Fibroblast of skin of left quadriceps (primary cell): Measurements from ENCODE around the gene MYOD1.
A peak's percentile ranks its signal among the peaks of the same experiment; 100 is the strongest.

ENCODE experiments used
- DNase-seq, 2 experiments: peaks; one replicate each; pipeline ENCODE4 v3.0.0-alpha.2; 2013; ENCODE audit warnings: low read depth in 2 of 2

MYOD1 gene

DNA sequence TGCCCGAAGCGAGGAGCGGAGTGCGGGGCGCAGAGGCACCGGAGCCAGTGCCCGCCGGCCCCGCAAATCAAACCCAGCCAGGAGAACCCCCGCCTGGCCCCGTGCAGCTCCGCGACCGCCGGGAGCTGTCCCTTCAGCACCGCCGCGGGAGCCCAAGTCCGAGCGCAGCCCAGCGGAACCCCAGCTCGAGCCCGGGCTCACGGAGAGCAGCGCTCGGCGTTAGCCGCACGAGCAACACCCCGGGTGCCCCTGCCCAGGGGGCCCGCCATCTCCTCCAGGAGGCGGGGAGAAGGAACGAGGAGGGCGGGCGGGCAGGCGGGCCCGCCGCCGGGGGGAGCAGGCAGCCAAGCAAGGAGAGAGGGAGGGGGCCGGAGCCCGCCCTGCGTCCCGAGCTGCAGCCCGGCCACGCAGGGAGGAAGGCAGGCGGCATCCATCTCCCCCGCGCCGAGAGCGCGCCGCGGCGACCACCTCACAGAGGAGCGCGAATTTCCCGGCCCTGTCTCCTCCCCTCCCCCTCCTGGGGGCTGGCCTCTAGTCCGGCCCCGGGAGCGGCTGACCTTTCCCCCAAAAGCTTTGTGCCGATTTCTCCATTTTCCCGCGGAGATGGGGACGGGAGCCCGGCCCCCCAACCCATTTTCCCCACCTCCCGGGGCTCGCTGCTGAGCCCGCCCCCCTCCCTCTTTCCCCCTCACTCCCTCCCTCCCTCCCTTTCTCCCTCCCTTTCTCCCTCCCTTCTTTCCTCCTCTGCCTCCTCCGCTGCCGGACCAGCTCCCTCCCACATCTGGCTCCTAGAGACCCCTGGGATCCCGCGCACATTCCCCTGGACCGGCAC, 15.8 kb downstream of the MYOD1 start:
- DNase-seq, result peak; percentile 30 to 36

DNA sequence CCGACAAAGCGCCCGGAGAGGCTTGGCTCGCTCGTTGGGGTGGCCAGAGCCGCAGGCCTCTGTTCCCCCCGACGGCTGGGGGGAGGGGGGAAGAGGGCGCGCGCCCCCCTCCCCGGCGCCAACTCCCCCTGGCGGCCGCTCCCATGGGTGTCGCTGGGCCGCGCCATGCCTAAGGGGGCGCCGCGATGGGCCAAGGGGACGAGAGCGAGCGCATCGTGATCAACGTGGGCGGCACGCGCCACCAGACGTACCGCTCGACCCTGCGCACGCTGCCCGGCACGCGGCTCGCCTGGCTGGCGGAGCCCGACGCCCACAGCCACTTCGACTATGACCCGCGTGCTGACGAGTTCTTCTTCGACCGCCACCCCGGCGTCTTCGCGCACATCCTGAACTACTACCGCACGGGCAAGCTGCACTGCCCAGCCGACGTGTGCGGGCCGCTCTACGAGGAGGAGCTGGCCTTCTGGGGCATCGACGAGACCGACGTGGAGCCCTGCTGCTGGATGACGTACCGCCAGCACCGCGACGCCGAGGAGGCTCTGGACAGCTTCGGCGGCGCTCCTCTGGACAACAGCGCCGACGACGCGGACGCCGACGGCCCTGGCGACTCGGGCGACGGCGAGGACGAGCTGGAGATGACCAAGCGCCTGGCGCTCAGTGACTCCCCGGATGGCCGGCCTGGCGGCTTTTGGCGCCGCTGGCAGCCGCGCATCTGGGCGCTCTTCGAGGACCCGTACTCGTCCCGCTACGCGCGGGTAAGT, 16.6 kb downstream of the MYOD1 start:
- no peak for DNase-seq

DNA sequence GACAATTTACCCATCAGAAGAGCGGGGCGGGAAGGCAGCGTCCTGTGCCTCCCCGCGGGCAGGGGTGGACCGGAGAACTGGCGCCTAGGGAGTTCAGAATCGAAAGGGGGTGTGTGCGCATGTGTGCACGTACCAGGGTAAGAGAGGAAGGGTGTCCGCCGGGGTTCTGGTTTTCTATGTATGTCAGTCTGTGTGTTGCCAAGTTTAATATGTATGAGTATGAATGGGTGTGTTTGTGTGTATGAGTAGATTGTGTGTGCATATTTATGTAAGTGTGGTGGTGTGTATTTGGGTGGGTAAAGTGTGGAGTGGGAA, 17.2 kb downstream of the MYOD1 start:
- no peak for DNase-seq

DNA sequence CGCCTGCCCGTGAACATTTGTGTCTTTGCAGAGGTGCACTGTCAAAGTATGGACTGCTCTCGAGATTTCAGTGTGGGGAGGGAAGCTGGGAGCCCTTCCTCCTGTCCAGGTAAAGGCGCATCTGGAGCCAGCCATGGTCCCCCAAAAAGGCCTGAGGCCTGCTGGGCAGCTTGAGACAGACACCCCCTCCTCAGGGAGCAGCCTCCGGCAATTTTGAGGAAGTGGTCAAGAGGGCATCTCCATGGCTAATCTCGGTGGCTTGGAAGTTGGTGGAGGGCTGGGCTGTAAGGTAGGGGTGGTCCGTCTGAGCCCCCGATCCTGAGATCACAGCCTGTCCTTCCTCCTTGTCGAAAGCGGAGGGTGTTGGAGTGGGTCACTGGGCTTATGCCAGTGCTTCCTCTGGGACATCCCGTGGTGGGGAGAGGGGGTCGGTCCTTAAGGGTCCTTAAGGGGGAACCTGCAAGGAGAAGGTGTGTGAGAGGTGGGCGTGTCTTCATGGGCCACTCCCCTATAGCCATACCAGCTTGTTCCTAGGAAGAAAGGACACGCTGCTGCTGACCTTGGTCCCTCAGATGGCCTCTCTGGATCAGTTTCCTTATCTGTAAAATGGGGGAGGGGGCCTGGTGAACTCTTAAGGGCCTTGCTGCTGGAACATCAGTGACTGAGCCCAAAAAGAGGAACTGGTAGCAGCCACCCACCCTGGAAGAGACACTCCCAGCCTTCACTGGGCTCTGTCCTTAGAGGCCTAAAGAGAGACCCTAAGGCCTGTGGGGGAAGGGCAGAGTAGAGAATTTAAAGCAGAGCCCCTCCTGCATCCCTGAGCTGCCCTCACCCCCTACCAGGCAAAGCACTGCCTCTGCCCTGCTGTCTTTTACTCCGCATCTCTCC, 17.8 kb downstream of the MYOD1 start:
- DNase-seq, result no peak

DNA sequence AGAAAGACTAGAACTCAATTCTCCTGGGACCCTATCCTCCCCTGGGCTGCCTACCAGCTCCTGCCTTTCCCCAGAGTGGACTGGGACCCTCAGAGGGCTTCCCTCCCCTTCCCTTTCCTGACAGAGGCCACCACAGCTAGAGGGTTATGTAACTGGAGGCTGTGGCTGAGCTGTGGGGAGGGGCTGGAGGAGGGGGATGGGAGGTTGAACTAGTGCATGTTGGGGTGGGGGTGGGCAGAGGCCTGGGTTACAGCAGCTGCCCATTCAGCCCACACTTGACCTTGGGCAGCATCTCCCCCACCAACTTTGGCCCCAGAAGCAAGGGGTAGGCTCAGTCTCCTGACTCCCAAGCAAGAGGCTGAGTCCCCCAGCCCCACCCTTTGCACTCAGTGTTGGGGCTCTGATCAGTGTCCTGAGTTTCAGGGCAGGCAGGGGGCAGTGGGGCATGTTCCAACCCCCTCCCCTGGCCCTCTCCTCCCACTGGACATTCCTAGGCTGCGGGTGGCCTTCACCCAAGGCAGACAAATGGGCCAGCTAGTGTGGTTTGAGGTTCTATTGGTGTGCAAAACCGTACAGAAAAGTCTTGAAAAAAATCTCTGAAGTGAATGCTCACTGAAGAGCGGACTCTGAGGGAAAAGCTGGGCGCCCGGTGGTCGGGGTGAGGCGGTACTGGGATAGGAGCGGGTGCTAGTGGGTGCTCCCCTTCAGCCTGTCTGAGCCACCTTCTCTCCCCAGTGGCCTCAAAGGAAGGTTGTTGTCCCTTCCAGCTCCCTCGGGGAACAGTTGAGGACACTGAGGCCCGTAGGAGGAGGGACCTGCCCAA, 19.0 kb downstream of the MYOD1 start:
- DNase-seq, result no peak

DNA sequence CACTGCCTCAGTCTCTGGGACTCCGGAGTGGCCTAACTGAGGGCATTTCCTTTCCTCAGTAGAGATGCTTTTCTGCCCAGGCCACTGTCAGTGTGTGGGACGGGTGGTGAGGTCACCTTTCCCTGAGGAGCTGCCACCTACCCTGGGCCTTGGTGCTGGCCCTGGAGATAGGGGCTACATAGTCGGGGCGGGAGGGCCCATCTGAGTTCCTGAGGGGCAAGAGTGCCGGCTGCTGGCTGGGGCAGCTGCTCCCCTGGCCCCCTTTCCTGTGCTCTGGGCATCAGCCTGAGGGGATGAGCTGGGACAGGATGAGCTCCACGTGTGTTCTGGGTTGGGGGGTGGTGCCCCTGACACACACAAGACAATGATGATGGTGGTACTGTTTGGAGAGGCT, 20.6 kb downstream of the MYOD1 start:
- DNase-seq, result no peak

DNA sequence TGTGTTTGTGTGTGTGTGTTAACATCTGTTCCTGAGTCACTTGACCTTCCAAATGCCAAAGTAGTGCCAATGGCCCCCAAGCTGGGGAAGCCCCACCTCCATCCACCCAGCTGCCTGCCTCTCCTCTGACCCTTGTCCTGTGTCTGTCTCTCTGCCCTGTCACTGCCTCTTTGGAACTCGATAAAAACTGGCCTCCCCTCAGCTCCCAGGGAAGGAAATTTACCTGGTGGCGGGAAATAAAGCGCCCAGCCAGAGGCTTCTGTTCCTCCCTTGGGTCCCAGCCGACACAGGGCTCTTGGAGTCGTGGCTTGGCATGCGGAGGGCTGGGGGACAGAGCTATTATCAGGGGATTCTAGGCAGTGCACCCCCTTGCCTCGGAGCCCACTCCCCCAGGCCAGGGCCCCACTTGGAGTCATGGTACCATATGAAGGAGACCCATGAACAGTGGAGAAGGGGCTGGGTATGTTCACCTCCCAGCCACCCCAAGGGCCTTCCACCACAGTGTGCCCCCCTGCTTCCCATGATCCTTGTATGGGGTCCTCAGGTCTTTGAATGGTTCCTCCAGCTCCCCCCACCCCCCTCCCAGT, 21.4 kb downstream of the MYOD1 start:
- no peak for DNase-seq

DNA sequence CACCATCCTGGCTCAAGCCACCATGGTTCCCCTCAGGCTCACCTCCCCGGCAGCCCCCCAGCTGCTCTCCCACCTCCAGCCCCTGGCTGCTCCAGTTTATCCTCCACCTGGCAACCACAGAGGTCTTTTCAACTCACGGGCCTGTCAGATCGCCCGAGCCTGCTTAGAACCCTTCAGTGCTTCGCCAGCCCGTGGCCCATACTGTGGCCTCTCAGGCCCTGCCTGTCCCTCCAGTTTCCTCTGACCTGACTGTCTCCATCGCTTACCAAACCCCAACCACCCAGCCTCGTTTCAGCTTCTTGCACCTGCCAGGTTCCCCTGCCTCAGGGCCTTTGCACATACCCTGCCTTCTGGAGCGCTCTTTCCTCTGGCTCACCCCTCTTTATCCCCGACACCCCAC, 22.1 kb downstream of the MYOD1 start:
- DNase-seq, result no peak

DNA sequence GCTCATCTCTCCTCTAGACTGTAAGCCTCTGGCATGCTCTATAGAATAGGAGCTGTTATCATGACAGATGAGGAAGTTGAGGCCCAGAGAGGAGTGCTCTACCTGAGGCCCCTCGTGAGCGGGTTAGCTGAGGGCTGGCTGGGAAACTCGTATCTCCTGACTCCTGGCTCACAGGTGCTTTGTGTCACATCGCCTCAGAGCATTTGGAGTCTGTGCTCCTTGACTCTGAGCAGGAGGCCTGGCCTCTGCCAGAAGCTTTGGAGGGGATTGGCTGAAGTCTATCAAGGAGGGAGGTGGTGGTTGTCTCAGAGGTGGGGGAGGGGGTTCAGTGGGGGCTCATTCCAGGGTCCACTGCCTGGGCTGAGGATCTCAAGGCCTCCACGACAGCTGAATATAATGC, 22.6 kb downstream of the MYOD1 start:
- DNase-seq, result no peak

DNA sequence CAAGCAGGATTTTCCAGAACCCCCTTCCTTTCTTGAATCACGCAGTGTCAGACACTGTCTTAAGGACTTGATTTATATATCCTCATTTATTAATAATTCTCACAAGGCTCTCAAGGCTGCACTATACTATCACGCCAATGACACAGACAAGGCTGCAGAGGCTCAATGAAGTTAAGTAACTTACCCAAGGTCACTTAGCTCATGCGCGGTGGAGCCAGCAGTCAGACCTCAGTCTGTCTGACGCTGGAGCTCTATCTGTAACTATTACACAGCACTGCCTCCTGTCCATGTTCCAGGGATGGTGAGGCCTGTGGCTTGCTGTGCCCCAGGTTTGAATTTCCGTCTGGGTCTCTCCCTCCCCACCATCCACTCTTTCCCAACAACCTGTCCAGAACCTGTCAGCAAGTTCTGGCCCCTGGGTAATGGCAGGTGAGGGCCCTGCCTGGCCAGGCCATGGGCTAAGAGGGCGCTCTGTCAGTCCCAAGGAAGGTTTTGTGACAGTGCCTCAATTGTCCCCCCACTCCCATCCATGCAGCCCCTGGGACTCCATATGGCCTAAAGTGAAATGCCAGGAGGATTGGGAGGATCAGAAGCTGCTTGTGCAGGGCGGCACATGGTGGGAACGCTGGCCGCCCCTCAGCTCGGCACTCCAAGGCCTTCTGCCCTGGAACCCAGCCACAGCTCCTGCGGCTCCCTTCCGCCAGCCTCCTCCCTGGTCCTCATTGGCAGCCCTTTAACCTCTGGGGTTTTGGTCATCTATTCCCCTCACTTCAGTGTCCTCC, 23.8 kb downstream of the MYOD1 start:
- no peak for DNase-seq

DNA sequence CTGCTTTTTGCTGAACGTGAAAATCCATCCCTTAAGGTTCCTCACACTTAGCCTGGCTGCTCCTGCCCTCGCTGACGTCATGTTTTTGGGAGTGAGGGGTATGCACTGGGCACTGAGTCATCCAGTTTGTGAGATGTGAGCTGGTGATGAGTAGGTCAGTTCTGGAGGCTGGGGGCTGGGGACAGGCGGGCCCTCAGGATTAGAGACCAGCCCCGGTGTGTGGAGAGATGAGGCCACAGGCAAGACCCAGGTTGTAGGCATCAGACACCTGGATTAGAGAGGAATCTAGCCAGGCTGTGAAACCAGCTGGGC, 24.4 kb downstream of the MYOD1 start:
- DNase-seq, result peak in 1 of 2 experiments; percentile 26

DNA sequence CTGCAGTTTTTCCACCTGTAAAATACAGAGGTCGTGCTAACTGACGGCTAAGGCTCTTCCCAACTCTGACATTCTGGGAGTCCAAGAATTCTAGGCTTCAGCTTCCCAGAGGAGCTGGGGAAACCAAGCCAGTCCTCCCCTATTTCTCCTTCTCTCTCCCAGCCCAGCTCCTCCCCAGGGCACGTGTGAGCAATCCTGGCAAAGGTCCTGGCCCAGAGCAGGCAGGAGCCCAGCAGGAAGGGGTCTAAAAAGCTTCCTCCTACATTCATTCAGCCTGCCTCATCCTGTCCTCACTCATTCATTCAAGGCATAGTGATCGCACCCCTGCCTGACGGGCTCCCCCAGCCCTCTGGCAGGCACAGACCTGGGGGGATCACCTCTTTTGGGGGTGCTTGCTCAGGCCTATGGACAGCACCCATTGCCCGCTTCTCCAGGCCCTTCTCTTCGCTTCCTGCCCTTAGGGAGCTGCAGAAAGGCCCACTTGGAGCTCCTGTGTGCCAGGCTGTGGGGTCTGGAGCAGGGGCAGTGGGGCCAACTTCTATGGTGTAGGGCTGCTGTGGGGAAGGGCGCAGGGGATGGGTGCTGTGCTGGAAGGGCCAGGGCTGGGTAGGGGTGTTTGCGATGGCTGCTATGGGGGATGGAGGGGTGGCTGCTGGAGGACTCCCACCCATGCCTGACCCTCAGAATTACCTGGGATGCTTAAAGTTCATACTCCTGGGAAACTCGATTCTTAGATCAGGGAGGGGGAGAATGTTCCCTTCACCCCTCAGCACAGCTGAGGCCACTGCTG, 25.0 kb downstream of the MYOD1 start:
- no peak for DNase-seq

DNA sequence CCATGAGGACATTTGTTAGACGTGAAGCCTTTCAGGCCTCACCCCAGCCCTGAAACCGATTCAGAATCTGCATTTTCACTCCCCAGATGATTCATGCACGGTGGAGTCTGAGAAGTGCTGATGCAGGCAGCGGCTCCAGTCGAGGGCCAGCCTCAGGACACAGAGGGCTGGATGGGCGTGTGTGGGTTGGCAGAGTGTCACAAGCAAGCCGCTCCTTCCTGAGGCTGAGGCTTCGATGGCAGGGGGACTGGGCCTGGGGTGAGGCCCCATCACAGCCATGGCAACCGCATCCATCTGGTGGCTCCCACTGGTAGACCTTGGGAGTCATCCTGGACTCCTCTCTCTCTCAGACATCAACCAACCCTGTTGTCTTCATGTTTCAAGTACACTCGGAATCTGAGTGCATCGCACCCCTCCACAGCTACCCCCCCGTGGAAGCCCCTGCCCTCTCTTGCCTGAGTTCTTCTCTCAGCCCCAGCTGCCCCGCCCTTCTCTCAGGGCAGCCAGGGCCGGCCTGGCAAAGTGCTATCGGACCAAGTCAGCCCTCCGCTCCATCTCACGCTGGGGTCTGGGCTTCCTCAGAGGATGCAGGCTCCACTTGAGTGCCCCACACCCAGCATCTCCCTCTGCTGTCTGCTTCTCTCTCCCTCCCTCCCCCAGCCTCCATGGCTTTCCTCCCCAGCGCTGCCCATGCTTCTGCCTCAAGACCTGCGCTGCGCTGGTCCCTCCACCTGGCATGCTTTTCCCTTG, 25.8 kb downstream of the MYOD1 start:
- DNase-seq, result no peak

DNA sequence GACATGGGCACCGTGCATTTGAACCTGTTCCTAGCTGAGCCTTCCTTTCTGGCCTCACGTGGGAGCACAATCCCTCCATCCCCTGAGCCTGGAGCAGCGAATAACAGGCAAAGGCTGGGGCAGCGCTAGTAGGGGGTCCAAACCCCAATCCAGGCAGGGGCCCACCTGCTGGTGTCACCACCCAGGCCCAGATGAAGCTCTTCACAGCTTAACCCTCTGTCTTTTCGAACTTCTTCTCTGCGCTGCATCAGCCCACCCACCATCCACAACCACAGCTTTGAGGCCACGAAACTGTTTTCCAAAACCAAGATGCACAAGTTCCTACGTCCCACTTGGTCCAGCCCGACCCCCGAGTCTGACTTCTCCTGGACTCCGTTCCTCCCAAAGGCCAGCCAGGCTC, 26.7 kb downstream of the MYOD1 start:
- DNase-seq, result no peak

DNA sequence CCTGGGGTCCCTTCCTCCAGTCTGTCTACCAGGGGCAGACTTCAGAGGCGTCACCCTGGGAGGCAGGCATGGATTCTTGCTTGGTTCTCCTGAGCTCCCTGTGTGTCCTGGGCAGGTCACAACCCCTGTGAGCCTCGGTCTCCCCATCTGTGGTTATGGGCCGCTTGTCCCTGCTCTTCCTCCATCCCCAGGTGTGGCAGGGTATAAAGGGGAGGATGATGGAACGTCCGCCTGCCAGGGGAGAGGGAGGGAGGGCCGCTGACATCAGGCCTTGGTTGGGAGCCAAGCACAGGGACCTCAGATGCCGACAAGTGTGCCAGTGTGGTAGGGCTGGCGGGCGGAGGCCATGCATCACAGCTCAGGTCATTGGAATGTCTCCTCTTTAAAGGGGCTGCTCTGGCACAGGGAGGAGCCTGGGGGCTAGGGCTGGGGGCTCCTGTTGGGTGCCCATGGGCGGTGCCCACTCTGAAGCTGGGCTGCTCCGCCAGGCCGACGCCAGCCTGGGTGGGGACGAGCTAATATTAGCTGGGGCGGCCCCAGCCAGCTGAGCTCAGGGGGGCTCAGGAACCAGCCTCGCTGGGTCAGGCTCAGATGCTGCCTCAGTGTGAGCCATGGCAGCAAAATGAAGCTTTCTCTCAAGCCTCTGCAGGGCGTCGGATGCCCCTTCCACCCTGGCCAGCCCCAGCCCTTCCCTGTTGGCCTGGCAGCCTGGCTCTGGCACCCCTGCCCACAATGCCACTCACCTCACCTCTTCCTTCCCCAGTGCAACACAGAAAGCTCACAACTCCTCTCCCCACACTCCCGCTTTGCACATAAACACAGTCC, 28.0 kb downstream of the MYOD1 start:
- DNase-seq, result no peak

DNA sequence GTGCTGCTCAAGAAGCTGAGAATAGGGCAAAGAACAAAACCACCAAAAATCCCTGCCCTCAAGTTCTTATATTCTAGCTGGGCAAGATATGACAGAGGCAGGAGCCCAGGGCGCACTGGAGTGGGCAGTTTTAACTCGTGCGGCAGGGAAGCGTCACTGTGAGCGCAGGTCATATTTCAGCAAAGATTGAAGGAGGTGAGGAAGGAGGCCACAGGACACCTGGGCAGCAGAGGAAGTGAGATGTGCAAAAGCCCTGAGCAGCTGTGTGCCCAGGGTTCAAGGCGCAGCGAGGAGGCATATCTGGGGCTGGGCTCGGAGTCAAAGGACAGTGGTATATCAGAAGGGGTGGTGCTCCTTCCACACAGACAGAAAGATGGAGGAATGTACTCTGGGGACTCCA, 28.7 kb downstream of the MYOD1 start:
- DNase-seq, result no peak

DNA sequence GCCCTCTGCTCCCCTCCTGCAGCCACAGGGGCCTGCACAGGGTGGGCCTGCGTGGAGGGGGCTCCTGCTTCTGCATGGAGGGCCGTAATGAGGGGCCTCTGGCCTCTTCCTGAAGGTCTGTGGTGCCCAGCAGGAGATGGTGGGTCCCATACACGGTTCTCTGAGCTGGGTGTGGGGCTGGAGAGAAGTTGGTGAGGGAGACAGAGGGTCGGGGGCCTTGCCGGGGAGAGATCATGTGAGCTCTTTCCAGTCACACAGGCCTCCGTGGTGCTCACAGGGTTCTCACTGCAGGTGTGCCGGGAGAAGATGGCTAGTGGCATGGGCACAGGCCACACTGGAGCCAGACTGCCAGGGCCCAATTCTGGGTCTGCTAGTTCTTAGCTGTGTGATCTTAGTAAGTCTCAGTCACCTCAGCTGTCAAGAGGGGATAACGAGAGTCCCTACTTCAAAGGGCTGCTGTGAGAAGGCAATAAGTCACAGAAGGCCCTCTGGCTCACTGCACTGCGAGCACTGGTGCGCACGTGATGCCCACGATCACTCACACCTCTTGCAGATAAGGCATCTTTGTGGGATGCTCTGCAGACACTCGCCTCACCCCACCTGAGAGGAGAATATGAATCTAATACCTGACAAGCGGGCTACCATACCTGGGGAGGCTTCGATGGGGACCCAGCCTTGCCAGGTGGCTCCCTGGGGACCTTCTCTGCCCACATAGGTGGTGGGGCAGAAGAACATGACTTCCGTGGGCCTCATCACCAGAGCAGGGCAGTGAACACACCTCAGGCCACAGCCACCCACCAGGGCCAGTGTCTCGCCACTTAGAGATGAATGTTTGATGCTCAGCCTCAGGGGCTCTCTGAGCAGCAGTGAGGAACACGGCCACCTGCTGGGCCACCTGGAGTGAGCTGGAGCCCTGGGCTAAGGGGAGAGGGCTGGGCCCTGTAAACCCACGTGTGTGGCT, 29.7 kb downstream of the MYOD1 start:
- no peak for DNase-seq
